ENCODE measurements around the gene KRTAP5-5. TPM values are rescaled to one million over a fixed set of nuclear protein-coding genes. Genes with fewer than 3 reads are reported as not detected.
"Not testable (repeated sequence)": the region's sequence is repeated elsewhere in the genome, so short reads cannot be mapped to it uniquely, and the experiment has no call there.

The KRTAP5-5 gene
- total RNA-seq, 1 experiment from 2014 or later, result not detected

DNA sequence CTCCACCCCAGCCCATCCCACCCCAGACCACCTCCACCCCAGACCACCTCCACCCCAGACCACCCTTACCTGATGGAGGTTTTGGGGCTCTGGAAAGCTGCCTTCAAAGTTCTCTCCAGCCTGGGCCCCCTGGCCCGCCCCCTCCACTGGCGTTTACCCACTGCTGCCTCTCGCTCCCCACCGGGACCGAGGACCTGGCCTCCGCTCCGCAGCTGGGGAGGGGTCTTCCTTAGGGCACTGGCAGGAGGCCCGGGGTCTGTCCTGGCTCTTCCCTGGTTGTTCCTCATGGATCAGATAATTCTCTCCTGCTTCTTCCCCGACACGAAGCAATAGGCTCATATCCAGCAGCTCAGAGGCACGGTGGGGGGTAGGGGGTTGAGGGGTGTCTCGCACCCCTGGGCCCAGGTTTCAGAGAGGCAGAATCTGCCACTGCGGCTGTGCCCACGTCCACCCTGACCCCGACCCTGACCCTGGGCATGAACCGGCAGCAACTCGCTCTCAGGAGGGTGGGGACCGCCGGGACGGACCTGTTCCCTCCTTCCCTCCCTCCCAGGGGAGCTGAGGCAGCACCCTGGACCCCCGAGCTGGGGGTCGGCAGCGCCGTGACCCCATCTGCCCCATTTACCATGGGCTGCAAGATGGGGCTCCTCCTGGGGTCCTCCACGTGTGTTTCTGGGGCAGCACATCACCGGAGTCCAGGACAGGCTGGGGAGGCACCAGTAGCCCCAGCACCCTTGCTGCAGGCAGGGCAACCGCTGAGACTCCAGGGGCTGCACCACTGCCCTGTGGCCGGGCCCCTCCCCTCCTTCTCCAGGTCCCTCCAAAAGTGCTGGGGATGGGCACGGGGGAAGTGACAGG, 12.9 kb downstream of the KRTAP5-5 start:
- Histone ChIP-seq H3K27me3 (ENCODE audit: control insufficient read depth, insufficient read depth, low read length) (no peaks in the 10 kb centered on the region; the same call in 1 of the 2 replicates), H3K36me3 (replicated peaks; ENCODE audit: control insufficient read depth, insufficient read depth, low read length) (no peaks in the 10 kb centered on the region)
- DNase-seq, result peak; percentile 43

DNA sequence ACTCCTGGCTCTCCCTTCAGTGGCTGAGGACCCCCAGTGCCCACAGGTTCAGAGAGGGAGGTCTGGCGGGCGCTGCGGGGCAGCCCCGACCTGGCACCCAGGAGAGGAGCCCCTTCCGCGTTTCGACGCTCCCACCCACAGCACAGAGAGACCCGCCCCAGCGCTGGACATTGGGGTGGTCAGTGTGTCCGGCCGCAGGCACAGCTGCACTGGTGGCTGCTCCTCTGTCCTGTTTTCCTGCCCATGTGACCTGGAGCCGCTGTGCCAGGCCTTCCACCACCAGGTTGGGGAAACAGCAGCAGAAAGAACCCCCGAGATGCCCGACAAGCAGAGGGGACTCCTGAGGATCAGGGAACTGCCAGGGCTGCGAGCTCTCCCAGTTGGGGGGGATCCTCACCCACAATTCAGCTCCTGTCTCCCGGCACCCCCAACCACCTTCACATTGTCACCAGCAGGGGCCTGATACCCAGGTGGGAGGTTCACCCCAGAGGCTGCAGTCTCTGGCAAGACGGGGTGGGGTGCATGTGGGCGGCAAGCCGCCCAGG, 13.6 kb downstream of the KRTAP5-5 start:
- H3K4me3 ChIP-seq (ENCODE audit: insufficient read depth, low read depth, low read length), result no peak overlapping the region
- no peaks in the 10 kb centered on the region for H3K36me3 ChIP-seq (replicated peaks; ENCODE audit: control insufficient read depth, insufficient read depth, low read length)
- DNase-seq, result peak; percentile 48
- no peaks in the 10 kb centered on the region; the same call in 1 of the 2 replicates for H3K27me3 ChIP-seq (ENCODE audit: control insufficient read depth, insufficient read depth, low read length)

More for the DNA sequence above, 12.9 kb downstream of the KRTAP5-5 start:
- no peak overlapping the region for H3K4me3 ChIP-seq (ENCODE audit: insufficient read depth, low read depth, low read length)

DNA sequence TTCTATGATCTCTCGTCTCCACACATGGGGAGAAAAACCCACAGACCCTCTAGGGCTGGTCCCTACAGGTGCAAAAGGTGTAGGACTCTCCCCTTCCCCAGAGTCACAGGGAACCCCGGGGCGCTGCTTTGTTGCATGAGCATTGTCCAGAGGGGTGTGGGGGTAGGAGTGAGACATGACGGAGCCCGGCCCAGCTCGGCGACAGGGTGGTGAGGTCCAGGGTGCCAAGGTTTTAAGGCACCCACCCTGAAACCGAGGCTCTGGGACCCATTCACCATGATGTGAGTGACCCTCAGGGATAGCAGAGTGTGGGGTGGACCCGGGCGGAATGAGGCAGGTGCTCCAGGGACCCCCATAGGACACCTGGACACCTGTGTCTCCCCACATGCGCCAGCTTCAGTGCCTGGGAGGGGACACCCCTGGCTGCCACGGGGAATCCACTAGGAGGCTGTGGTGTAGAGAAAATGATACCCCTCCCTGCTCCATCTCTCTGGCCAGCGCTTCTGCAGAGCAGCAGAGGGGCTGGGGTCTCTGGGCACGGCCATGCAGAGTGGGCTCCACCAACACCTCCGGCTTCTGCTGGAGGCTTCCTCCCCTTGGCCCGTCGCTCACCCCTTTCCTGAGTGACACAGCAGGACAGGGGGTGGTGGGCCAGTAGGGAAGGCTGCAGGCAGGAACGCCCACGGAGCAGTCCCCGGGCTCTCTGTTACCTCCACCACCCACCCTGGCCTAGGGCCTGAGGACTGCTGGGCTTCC, 15.2 kb downstream of the KRTAP5-5 start:
- no peak overlapping the region for H3K4me3 ChIP-seq (ENCODE audit: insufficient read depth, low read depth, low read length)
- DNase-seq, result no peak
- H3K36me3 ChIP-seq (replicated peaks; ENCODE audit: control insufficient read depth, insufficient read depth, low read length), result no peaks in the 10 kb centered on the region
- no peaks in the 10 kb centered on the region for H3K27me3 ChIP-seq (ENCODE audit: control insufficient read depth, insufficient read depth, low read length)

DNA sequence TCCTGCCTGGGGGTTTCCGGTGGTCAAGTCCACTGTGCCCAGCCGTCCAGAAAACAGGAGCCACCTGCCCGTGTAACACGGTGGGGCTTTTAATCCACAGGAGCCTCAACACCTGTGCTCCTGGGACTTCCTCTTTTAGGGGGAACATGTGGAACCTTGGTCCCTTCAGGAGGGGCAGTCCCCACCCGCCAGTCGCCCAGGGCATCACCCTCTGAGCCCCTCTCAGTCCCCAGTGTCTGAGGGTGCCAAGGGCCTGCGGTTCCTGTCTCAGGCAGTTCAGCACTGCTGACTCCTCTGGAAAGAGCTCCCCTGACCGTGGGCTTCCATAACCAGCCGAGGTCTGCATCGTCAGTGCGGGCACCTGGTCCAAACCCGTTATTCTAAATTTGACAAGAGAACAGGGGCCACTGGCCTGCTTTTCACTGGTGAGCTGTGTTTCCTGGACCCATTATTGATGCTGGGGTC, 15.8 kb downstream of the KRTAP5-5 start:
- Histone ChIP-seq H3K4me3 (ENCODE audit: insufficient read depth, low read depth, low read length) (no peak overlapping the region), H3K36me3 (replicated peaks; ENCODE audit: control insufficient read depth, insufficient read depth, low read length) (no peaks in the 10 kb centered on the region), H3K27me3 (ENCODE audit: control insufficient read depth, insufficient read depth, low read length) (no peaks in the 10 kb centered on the region)
- no peak for DNase-seq

DNA sequence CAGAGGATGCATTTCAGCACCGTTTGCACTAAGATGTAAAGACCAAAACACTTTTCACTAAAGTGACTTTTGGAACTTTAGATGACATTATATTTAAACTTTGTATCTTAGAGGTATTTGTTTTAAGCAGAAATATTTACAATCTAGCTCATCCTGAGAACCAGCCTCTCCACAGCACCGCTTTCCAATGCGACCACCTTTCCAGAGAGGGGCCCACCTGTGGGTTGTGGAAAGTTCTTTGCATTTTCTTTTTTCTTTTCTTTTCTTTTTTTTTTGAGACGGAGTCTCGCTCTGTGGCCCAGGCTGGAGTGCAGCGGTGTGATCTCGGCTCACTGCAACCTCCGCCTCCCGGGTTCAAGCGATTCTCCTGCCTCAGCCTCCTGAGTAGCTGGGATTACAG, 17.0 kb downstream of the KRTAP5-5 start:
- not testable (repeated sequence) for H3K36me3 ChIP-seq (replicated peaks; ENCODE audit: control insufficient read depth, insufficient read depth, low read length); DNase-seq; H3K4me3 ChIP-seq (ENCODE audit: insufficient read depth, low read depth, low read length); H3K27me3 ChIP-seq (ENCODE audit: control insufficient read depth, insufficient read depth, low read length)

DNA sequence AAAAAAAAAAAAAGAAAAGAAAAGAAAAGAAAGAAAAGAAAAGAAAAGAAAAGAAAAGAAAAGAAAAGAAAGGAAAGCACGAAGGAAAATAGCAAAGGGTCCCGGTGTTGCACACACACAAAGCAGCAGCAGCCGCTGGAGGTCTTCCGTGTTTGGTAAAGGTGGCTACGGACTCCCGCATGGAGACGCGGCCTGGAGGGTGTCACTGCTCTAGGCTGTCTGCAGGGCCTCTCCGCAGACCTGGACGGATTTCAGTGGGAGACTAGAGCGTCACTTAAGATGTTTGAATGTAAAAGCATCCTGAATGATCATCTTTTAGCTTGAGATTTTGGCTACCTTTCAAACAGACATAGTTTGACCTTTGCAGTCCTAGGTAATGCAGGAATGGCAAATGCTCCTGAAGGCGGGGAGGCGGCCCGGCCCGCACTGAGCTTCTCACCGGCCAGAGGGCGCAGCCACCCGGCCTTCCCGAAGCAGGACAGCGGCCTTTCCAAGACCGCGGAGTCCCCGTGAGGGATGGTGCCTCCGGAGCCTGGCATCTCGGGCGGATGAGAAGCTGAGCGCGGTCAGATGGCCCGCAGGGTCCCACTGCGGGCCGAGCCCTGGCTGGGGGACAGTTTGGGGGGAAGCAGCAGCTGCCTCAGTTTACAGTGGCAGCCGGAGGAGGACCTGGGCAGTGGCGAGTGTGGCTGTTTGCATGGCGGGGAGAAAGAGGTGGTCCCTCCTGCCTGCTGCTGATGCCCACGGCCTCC, 18.5 kb downstream of the KRTAP5-5 start:
- peak; percentile 75 for DNase-seq
- no peaks in the 10 kb centered on the region for H3K36me3 ChIP-seq (replicated peaks; ENCODE audit: control insufficient read depth, insufficient read depth, low read length)
- H3K4me3 ChIP-seq (ENCODE audit: insufficient read depth, low read depth, low read length), result no peak overlapping the region
- peaks cover 2% of the 10 kb centered on the region; the same call in 1 of the 2 replicates for H3K27me3 ChIP-seq (ENCODE audit: control insufficient read depth, insufficient read depth, low read length)

DNA sequence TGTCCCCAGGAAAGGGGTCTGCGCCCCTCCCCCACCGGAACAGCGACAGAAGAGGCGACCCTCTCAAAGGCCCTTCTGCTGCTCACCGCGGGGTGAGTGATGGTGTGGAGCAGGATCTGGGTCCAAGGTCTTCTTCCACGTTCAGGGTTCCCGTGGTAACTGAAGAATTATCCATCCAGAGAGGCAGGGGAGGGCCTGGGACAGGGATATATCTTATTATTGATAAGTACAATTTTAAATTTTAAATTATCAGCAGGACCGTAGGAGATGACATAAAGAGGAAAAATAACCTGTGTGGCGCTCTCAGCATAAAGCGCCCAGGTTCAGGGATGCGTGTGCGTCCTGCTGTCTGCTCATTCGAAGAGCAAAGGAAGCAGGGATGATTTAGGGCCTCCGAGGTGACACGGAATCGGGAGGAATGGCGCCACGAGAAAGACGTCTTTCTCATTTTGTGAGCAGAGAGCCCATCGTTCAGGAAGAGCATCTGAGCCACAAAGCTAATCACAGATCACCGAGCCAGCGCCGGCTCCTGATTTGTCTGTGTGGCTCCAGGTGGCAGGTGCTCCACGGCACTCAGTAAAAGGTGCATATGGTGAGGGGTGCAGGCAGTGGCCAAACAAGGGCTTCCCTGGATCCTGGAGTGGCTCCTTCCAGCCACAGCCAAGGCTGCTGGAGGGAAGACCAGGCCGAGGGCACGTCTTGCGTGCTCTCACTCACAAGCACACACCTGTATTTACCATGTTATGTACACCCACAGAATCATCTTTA, 19.3 kb downstream of the KRTAP5-5 start:
- no peaks in the 10 kb centered on the region for H3K36me3 ChIP-seq (replicated peaks; ENCODE audit: control insufficient read depth, insufficient read depth, low read length)
- peaks cover 3% of the 10 kb centered on the region; the same call in 1 of the 2 replicates for H3K27me3 ChIP-seq (ENCODE audit: control insufficient read depth, insufficient read depth, low read length)
- DNase-seq, result no peak
- H3K4me3 ChIP-seq (ENCODE audit: insufficient read depth, low read depth, low read length), result no peak overlapping the region

DNA sequence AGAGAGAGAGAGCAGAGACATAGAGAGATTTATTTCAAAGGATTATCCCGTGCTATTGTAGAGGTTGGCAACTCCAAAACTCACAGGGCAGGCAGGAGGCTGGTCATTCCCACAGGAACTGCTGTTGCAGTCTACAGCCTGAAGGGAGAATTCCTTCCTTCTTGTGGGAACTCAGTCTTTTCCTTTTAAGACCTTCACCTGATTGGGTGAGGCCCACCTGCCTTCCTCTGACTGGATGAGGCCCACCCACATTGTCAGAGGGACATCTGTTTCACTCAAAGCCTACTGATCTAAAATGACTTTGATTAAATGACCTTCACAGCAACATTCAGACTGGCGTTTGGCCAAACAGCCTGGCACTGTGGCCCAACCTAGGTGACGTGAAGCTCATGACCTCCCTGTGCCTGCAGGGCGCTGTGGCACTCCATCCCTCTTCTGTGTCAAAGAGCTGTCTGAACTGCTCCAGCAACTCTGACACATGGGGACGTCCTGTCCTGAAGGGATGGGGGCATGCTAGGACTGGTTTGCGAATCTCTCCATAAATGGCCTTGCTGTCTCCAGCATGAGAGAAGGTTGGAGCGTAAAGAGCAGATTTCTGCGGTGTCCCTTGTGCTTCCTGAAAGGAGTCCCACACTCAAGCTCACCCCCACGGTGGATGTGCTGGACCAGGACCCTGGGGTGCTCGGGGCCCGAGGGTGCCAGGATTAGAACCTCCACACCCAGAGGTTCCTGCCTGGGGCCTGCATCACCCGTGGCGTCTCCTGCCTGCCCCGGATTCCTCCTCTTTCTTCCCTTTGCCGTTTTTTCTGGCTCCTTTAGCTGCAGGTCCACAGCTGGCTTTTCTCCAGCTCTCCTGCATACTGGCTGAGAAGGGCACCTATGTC, 20.7 kb downstream of the KRTAP5-5 start:
- peaks cover 3% of the 10 kb centered on the region; the same call in 1 of the 2 replicates for H3K27me3 ChIP-seq (ENCODE audit: control insufficient read depth, insufficient read depth, low read length)
- DNase-seq, result no peak
- no peak overlapping the region for H3K4me3 ChIP-seq (ENCODE audit: insufficient read depth, low read depth, low read length)
- no peaks in the 10 kb centered on the region for H3K36me3 ChIP-seq (replicated peaks; ENCODE audit: control insufficient read depth, insufficient read depth, low read length)

DNA sequence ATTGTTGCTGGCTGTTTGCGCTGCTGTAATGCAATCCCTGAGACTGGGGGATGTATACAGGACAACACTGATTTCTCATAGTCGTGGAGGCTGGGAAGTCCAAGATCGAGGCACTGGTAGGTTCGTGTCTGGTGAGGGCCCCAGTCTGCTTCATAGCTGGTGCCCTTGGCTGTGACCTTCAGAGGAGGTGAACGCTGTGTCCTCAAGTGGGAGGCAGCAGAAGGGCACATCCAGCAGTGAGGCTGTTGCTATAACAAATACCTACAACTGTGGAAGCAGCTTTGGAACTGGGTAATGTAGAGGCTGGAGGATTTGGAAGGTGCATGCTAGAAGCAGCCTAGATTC, 21.3 kb downstream of the KRTAP5-5 start:
- H3K27me3 ChIP-seq (ENCODE audit: control insufficient read depth, insufficient read depth, low read length), result peaks cover 3% of the 10 kb centered on the region; the same call in 1 of the 2 replicates
- no peaks in the 10 kb centered on the region for H3K36me3 ChIP-seq (replicated peaks; ENCODE audit: control insufficient read depth, insufficient read depth, low read length)
- H3K4me3 ChIP-seq (ENCODE audit: insufficient read depth, low read depth, low read length), result no peak overlapping the region
- DNase-seq, result no peak

DNA sequence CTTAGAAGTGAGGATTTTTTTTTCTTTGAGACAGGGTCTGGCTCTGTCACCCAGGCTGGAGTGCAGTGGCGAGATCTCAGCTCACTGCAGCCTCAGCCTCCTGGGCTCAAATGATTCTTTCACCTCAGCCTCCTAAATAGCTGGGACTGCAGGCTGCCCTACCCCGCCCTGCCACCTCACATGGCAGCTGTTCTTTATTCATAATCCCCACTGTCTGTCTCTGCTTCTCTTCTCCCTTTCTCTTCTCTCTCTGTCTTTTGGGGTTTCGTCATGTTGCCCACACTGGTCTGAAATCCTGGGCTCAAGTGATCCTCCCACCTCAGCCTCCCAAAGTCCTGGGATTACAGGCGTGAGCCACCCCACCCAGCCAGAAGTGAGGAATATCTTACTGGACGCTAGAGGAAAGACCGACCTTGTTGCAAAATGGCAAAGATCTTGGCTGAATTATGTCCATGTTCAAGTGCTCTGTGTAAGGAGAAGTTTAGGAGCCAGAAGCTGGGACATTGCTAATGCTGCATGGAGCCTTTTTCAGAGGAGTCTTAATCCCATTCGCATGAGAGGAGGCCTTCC, 21.9 kb downstream of the KRTAP5-5 start:
- Histone ChIP-seq H3K4me3 (ENCODE audit: insufficient read depth, low read depth, low read length) (no peak overlapping the region), H3K27me3 (ENCODE audit: control insufficient read depth, insufficient read depth, low read length) (peaks cover 3% of the 10 kb centered on the region; the same call in 1 of the 2 replicates), H3K36me3 (replicated peaks; ENCODE audit: control insufficient read depth, insufficient read depth, low read length) (no peaks in the 10 kb centered on the region)
- DNase-seq, result no peak

DNA sequence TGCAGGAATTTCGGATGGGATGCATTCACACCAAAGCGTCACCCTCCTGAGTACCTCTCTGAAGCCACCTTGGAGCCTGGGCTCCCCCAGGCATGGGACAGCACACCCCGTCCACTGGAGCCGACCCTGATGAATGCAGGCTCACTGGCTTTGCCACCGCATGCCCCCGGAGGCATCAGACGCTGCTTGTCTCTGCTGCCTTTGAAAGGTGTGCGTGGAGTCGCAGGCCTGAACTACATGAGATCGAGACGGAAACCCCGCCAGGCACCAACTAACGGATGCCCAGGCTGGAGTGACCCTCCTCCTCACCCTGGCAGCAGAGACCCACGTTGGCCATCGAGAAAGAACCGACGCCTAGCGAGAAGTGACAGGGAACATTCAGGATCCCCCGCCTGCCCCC, 22.5 kb downstream of the KRTAP5-5 start:
- H3K27me3 ChIP-seq (ENCODE audit: control insufficient read depth, insufficient read depth, low read length), result peaks cover 3% of the 10 kb centered on the region; the same call in 1 of the 2 replicates
- no peak overlapping the region for H3K4me3 ChIP-seq (ENCODE audit: insufficient read depth, low read depth, low read length)

DNA sequence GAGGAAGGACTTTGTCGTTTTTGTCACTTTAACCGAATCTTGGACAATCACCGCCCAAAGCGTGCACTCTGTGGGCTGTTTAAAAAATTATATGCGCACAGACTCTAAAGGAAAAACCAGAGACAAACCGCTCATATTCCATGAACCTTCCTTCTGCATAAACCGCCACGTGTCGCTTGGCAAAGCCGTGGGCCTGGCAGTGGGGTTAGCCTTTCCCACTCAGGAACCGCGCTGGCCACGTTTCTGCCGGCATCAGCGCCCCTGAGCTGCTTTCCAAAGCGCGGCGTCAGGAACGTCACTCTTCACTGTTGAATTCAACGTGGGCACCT, 22.8 kb downstream of the KRTAP5-5 start:
- Histone ChIP-seq H3K27me3 (ENCODE audit: control insufficient read depth, insufficient read depth, low read length) (peaks cover 3% of the 10 kb centered on the region; the same call in 1 of the 2 replicates), H3K36me3 (replicated peaks; ENCODE audit: control insufficient read depth, insufficient read depth, low read length) (no peaks in the 10 kb centered on the region)

More for the DNA sequence above, 22.5 kb downstream of the KRTAP5-5 start:
- DNase-seq, result peak; percentile 55
- H3K36me3 ChIP-seq (replicated peaks; ENCODE audit: control insufficient read depth, insufficient read depth, low read length), result no peaks in the 10 kb centered on the region

More for the DNA sequence above, 22.8 kb downstream of the KRTAP5-5 start:
- no peak overlapping the region for H3K4me3 ChIP-seq (ENCODE audit: insufficient read depth, low read depth, low read length)
- DNase-seq, result no peak

All from H7 (cell line).